Ovary (tissue), 3 donors: ENCODE measurements around the gene NEO1.

Experiments
- EP300 ChIP-seq: sonication (generic); formaldehyde crosslinking; IDR thresholded peaks from one replicate; pipeline ENCODE4 v1.6.1; 2017; ENCODE audit warnings: antibody characterized with exemption
- TF ChIP-seq, protein P1 (sequence below), 3 donors: fragments of 450-650 bp in 2 of 3; fragments of 200-600 bp in 1 of 3; IDR thresholded peaks; one replicate each; pipeline versions ENCODE4 v1.5.1 to v1.8.0; 2016 to 2022; ENCODE audit warnings: antibody characterized with exemption in 3 of 3, mild to moderate bottlenecking in 1 of 3
- donor health status: DM: no; HTN: no; CAD: no.

- no peak for TF ChIP-seq EP300
- TF ChIP-seq, protein P1, sequence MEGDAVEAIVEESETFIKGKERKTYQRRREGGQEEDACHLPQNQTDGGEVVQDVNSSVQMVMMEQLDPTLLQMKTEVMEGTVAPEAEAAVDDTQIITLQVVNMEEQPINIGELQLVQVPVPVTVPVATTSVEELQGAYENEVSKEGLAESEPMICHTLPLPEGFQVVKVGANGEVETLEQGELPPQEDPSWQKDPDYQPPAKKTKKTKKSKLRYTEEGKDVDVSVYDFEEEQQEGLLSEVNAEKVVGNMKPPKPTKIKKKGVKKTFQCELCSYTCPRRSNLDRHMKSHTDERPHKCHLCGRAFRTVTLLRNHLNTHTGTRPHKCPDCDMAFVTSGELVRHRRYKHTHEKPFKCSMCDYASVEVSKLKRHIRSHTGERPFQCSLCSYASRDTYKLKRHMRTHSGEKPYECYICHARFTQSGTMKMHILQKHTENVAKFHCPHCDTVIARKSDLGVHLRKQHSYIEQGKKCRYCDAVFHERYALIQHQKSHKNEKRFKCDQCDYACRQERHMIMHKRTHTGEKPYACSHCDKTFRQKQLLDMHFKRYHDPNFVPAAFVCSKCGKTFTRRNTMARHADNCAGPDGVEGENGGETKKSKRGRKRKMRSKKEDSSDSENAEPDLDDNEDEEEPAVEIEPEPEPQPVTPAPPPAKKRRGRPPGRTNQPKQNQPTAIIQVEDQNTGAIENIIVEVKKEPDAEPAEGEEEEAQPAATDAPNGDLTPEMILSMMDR (IDR thresholded peaks at IDR 0.05) = no peak
These were observed 173.2 kb downstream of the NEO1 start for GRCh38 chr15:73225358-73226015.
